Measurements from ENCODE around the gene KRTAP23-1. TPM values are rescaled to one million over a fixed set of nuclear protein-coding genes. Genes with fewer than 3 reads are reported as not detected.

KRTAP23-1 gene
- polyA plus RNA-seq, 1 donor from 2014 or later: not detected

DNA sequence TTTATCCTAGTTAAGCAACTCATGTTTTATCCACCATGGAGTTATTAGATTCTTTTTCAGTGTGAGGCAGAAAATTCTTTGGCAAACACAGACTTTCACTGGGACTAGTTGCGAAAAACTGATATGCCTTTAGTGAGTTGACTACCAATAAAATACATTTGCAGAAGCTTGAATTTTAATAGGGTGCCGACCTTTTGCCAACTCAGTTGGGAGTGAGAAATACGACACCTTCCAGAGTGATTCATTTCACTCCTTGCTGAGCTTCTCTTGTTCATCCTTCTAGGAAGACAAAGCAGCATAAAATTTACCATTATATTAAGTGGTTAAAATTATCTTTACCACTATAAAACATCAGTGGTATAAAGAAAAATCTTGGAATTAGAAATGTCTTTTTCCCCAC is 1.2 kb upstream of the KRTAP23-1 start:
- no peak for TF ChIP-seq MXI1 (conservative IDR thresholded peaks at IDR 0.05; ENCODE audit: poor library complexity, severe bottlenecking)
- TF ChIP-seq EZH2 (IDR thresholded peaks at IDR 0.05; ENCODE audit: borderline replicate concordance, insufficient read depth, low read length, poor library complexity, severe bottlenecking): no peak
- no peak for TF ChIP-seq TAF1 (IDR thresholded peaks at IDR 0.05; ENCODE audit: low read depth)
- TF ChIP-seq SMC3 (conservative IDR thresholded peaks at IDR 0.05; ENCODE audit: poor library complexity): no peak
- TF ChIP-seq, protein P1, sequence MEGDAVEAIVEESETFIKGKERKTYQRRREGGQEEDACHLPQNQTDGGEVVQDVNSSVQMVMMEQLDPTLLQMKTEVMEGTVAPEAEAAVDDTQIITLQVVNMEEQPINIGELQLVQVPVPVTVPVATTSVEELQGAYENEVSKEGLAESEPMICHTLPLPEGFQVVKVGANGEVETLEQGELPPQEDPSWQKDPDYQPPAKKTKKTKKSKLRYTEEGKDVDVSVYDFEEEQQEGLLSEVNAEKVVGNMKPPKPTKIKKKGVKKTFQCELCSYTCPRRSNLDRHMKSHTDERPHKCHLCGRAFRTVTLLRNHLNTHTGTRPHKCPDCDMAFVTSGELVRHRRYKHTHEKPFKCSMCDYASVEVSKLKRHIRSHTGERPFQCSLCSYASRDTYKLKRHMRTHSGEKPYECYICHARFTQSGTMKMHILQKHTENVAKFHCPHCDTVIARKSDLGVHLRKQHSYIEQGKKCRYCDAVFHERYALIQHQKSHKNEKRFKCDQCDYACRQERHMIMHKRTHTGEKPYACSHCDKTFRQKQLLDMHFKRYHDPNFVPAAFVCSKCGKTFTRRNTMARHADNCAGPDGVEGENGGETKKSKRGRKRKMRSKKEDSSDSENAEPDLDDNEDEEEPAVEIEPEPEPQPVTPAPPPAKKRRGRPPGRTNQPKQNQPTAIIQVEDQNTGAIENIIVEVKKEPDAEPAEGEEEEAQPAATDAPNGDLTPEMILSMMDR (IDR thresholded peaks at IDR 0.05; ENCODE audit: poor library complexity, severe bottlenecking): no peak
- TF ChIP-seq RAD21 (conservative IDR thresholded peaks at IDR 0.05): no peak
- Histone ChIP-seq H3F3A (ENCODE audit: insufficient read depth, low read length, poor library complexity, severe bottlenecking) (no peaks in the 10 kb centered on the region), H3K27me3 (ENCODE audit: insufficient read depth, low read depth, low read length) (no peaks in the 10 kb centered on the region), H3K4me3 (ENCODE audit: low read length) (no peak overlapping the region), H3K79me2 (replicated peaks; ENCODE audit: insufficient read depth, low read length) (no peaks in the 10 kb centered on the region), H2AFZ (ENCODE audit: low read depth, low read length) (no peak overlapping the region), H3K27ac (ENCODE audit: low read length) (no peak overlapping the region), H3K9ac (ENCODE audit: low read length) (no peak overlapping the region), H3K9me3 (ENCODE audit: low read length) (no peaks in the 10 kb centered on the region), H3K4me2 (ENCODE audit: low read length) (no peak overlapping the region), H4K20me1 (ENCODE audit: insufficient read depth) (no peaks in the 10 kb centered on the region), H3K36me3 (ENCODE audit: insufficient read depth, low read length) (no peaks in the 10 kb centered on the region), H3K9me2 (ENCODE audit: insufficient read depth, low read length) (no peaks in the 10 kb centered on the region)

DNA sequence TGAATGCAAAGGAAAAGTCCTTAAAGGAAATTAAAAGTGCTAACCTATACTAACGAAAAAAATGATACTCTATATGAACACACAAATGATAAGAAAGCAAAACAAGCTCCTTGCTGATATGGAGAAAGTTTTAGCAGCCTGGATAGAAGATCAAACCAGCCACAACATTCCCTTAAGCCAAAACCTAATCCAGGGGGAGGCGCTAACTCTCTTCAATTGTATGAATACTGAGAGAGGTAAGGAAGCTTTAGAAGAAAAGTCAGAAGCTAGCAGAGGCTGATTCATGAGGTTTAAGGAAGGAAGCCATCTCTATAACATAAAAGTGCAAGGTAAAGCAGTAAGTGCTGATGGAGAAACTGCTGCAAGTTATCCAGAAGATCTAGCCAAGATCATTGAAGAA is 3.4 kb downstream of the KRTAP23-1 start:
- TF ChIP-seq MXI1 (conservative IDR thresholded peaks at IDR 0.05; ENCODE audit: poor library complexity, severe bottlenecking) (no peak), POLR2AphosphoS5 (IDR thresholded peaks at IDR 0.05) (no peak), SMC3 (conservative IDR thresholded peaks at IDR 0.05; ENCODE audit: poor library complexity) (no peak), EP300 (conservative IDR thresholded peaks at IDR 0.05; ENCODE audit: poor library complexity, severe bottlenecking) (no peak), TAF1 (IDR thresholded peaks at IDR 0.05; ENCODE audit: low read depth) (no peak), EZH2 (IDR thresholded peaks at IDR 0.05; ENCODE audit: borderline replicate concordance, insufficient read depth, low read length, poor library complexity, severe bottlenecking) (no peak), RAD21 (conservative IDR thresholded peaks at IDR 0.05) (no peak)
- TF ChIP-seq, protein P2, sequence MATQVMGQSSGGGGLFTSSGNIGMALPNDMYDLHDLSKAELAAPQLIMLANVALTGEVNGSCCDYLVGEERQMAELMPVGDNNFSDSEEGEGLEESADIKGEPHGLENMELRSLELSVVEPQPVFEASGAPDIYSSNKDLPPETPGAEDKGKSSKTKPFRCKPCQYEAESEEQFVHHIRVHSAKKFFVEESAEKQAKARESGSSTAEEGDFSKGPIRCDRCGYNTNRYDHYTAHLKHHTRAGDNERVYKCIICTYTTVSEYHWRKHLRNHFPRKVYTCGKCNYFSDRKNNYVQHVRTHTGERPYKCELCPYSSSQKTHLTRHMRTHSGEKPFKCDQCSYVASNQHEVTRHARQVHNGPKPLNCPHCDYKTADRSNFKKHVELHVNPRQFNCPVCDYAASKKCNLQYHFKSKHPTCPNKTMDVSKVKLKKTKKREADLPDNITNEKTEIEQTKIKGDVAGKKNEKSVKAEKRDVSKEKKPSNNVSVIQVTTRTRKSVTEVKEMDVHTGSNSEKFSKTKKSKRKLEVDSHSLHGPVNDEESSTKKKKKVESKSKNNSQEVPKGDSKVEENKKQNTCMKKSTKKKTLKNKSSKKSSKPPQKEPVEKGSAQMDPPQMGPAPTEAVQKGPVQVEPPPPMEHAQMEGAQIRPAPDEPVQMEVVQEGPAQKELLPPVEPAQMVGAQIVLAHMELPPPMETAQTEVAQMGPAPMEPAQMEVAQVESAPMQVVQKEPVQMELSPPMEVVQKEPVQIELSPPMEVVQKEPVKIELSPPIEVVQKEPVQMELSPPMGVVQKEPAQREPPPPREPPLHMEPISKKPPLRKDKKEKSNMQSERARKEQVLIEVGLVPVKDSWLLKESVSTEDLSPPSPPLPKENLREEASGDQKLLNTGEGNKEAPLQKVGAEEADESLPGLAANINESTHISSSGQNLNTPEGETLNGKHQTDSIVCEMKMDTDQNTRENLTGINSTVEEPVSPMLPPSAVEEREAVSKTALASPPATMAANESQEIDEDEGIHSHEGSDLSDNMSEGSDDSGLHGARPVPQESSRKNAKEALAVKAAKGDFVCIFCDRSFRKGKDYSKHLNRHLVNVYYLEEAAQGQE (IDR thresholded peaks at IDR 0.05; ENCODE audit: borderline replicate concordance): no peak
- TF ChIP-seq, protein P1 (IDR thresholded peaks at IDR 0.05; ENCODE audit: poor library complexity, severe bottlenecking): no peak
- Histone ChIP-seq H3K79me2 (replicated peaks; ENCODE audit: insufficient read depth, low read length) (no peaks in the 10 kb centered on the region), H2AFZ (ENCODE audit: low read depth, low read length) (no peak overlapping the region), H3K27ac (ENCODE audit: low read length) (no peak overlapping the region), H3K9me2 (ENCODE audit: insufficient read depth, low read length) (no peaks in the 10 kb centered on the region), H3F3A (ENCODE audit: insufficient read depth, low read length, poor library complexity, severe bottlenecking) (no peaks in the 10 kb centered on the region), H3K4me2 (ENCODE audit: low read length) (no peak overlapping the region), H3K4me3 (ENCODE audit: low read length) (no peak overlapping the region), H3K27me3 (ENCODE audit: insufficient read depth, low read depth, low read length) (no peaks in the 10 kb centered on the region), H3K9me3 (ENCODE audit: low read length) (no peaks in the 10 kb centered on the region), H4K20me1 (ENCODE audit: insufficient read depth) (no peaks in the 10 kb centered on the region), H3K9ac (ENCODE audit: low read length) (no peak overlapping the region), H3K36me3 (ENCODE audit: insufficient read depth, low read length) (no peaks in the 10 kb centered on the region)
